ENCODE measurements around the gene NUP133.

DNA sequence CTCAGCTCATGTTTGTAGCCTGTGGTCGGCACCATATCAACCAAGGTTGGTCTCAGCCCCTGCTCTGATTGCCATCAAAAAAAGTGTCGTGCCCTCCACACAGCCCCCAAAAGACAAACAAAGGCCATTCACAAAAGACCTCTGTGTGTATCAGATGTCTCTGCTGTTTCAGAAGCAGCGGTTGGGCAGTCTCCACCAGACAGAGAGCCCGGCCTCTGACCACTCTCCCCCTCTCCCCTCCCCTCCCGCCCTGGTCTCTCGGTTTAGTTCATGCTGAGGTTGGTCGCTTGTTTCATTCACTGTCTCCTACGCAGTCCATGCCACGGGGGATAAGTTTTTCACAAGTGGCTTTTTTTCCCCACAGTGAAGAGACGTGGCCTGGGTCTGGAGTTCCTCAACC lies 101.3 kb downstream of the NUP133 start:
- no peak for TF ChIP-seq CTCF (conservative IDR thresholded peaks at IDR 0.05; ENCODE audit: low read depth, low read length)
- no peak for TF ChIP-seq RAD21 (IDR thresholded peaks at IDR 0.05; ENCODE audit: low read length)
- no peak for TF ChIP-seq MAFK (IDR thresholded peaks at IDR 0.05; ENCODE audit: low read depth, low read length)
- no peak for TF ChIP-seq CHD1 (IDR thresholded peaks at IDR 0.05; ENCODE audit: low read depth, low read length)
- TF ChIP-seq POLR2A (IDR thresholded peaks at IDR 0.05; ENCODE audit: low read depth, low read length): no peak
- TF ChIP-seq SMC3 (IDR thresholded peaks at IDR 0.05; ENCODE audit: low read depth, low read length): no peak
- TF ChIP-seq ELK1 (IDR thresholded peaks at IDR 0.05; ENCODE audit: borderline replicate concordance, low read depth, low read length): no peak
- TF ChIP-seq, protein P1, sequence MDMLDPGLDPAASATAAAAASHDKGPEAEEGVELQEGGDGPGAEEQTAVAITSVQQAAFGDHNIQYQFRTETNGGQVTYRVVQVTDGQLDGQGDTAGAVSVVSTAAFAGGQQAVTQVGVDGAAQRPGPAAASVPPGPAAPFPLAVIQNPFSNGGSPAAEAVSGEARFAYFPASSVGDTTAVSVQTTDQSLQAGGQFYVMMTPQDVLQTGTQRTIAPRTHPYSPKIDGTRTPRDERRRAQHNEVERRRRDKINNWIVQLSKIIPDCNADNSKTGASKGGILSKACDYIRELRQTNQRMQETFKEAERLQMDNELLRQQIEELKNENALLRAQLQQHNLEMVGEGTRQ (IDR thresholded peaks at IDR 0.05; ENCODE audit: low read depth, low read length): no peak
- TF ChIP-seq MXI1 (IDR thresholded peaks at IDR 0.05; ENCODE audit: borderline replicate concordance, low read depth, low read length): no peak
- no peak for TF ChIP-seq NFE2L2 (IDR thresholded peaks at IDR 0.05; ENCODE audit: low read depth, low read length)
- no peak for TF ChIP-seq CEBPB (IDR thresholded peaks at IDR 0.05; ENCODE audit: low read depth, low read length)
- no peak for TF ChIP-seq FOS (IDR thresholded peaks at IDR 0.05; ENCODE audit: low read depth, low read length)
- TF ChIP-seq RCOR1 (IDR thresholded peaks at IDR 0.05; ENCODE audit: insufficient replicate concordance, low read length): no peak
- TF ChIP-seq BHLHE40 (IDR thresholded peaks at IDR 0.05; ENCODE audit: low read depth, low read length): no peak
